Measurements from ENCODE around the gene SPEN. TPM values are rescaled to one million over a fixed set of nuclear protein-coding genes. Genes with fewer than 3 reads are reported as not detected.

SPEN gene
- total RNA-seq, 2 experiments from 2014 or later, result 59.8 to 60.3 TPM

DNA sequence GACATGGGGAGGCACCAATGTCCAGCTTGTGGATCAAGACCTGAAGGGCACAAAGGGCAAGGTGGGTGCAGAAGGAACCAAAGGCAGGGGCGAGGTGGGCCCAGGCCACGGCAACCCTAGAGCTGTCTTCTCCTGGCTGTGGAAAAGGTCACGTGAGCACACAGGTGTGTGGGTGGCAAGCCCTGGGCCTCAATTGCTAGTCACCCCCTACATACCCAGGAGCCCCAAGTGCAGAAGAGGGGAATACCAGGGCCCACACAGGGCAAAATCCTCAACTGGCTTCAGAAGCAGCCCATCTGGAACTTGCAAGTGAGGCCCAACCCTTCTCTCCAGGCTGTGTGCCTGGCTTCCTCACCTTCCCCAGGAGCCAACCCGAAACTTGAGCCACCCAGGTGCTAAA is 102.8 kb downstream of the SPEN start:
- ChIA-PET POLR2A (interaction anchor here (0.7 to 5.2 kb wide), 9 partner anchors 10 to 117 kb away, joined by 3 to 69 read pairs (median 14); partner anchors contain the start of genes SPEN and ZBTB17), CTCF (interaction anchor here (0.8 to 2.9 kb wide), 9 partner anchors 7 to 159 kb away, joined by 3 to 14 read pairs (median 5); partner anchors contain the start of gene ZBTB17)
- Mint-ChIP-seq H3K9me3 (peaks cover 2% of the 10 kb centered on the region), H3K4me1 (ENCODE audit: low read depth) (peaks cover 79% of the 10 kb centered on the region), H3K27me3 (no peaks in the 10 kb centered on the region), H3K27ac (peak overlapping the region; percentile 98), H3K4me3 (peak overlapping the region; percentile 62), H3K36me3 (ENCODE audit: low read depth) (peaks cover 46% of the 10 kb centered on the region)
- DNase-seq (peak; percentile 89), ATAC-seq (peak; percentile 24)
- intact Hi-C loops (cut with micrococcal nuclease), result loop anchor here (2.0 kb wide), 1 partner anchor 14 kb away; no protein-coding TSS in a partner anchor
- TF ChIP-seq, protein P1, sequence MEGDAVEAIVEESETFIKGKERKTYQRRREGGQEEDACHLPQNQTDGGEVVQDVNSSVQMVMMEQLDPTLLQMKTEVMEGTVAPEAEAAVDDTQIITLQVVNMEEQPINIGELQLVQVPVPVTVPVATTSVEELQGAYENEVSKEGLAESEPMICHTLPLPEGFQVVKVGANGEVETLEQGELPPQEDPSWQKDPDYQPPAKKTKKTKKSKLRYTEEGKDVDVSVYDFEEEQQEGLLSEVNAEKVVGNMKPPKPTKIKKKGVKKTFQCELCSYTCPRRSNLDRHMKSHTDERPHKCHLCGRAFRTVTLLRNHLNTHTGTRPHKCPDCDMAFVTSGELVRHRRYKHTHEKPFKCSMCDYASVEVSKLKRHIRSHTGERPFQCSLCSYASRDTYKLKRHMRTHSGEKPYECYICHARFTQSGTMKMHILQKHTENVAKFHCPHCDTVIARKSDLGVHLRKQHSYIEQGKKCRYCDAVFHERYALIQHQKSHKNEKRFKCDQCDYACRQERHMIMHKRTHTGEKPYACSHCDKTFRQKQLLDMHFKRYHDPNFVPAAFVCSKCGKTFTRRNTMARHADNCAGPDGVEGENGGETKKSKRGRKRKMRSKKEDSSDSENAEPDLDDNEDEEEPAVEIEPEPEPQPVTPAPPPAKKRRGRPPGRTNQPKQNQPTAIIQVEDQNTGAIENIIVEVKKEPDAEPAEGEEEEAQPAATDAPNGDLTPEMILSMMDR (IDR thresholded peaks at IDR 0.05), result no peak

DNA sequence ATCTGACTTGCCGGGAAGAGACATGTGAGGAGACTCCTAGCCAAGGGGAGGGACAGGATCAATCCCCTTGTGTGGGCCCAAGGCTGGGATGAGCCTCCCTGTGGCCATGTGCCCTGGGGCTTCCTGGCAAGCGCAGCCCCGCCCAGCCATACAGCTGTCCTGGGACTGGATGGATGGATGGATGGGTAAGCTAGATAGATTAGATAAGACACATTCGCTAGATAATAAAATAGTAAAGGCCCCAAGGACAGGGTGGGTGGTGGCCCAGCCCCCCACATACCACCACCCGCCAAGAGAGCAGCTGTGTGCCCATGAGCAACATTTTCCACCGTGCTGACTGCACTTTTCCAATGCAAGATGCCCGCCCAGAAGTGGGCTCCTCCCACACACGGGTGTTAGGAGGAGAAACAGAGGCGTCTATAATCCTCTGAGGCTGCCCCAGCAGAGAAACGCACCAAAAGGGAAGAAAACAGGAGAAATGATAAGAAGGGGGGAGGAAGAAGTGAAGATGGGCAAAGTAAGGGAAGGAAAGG is 103.3 kb downstream of the SPEN start:
- ChIA-PET POLR2A (interaction anchor here (0.6 to 5.2 kb wide), 9 partner anchors 10 to 139 kb away, joined by 3 to 69 read pairs (median 14); partner anchors contain the start of genes SPEN and ZBTB17), CTCF (interaction anchor here (1.0 to 2.9 kb wide), 8 partner anchors 9 to 159 kb away, joined by 3 to 14 read pairs (median 6); partner anchors contain the start of gene ZBTB17)
- Mint-ChIP-seq H3K4me1 (ENCODE audit: low read depth) (peaks cover 85% of the 10 kb centered on the region), H3K27ac (peak overlapping the region; percentile 98), H3K36me3 (ENCODE audit: low read depth) (peaks cover 47% of the 10 kb centered on the region), H3K27me3 (no peaks in the 10 kb centered on the region), H3K9me3 (peaks cover 2% of the 10 kb centered on the region), H3K4me3 (peak overlapping the region; percentile 62)
- intact Hi-C loops (cut with micrococcal nuclease), result loop anchor here (2.0 kb wide), 1 partner anchor 14 kb away; no protein-coding TSS in a partner anchor
- TF ChIP-seq, protein P1 (IDR thresholded peaks at IDR 0.05), result no peak
- peak; percentile 25 for ATAC-seq
- peak; percentile 95 for DNase-seq

DNA sequence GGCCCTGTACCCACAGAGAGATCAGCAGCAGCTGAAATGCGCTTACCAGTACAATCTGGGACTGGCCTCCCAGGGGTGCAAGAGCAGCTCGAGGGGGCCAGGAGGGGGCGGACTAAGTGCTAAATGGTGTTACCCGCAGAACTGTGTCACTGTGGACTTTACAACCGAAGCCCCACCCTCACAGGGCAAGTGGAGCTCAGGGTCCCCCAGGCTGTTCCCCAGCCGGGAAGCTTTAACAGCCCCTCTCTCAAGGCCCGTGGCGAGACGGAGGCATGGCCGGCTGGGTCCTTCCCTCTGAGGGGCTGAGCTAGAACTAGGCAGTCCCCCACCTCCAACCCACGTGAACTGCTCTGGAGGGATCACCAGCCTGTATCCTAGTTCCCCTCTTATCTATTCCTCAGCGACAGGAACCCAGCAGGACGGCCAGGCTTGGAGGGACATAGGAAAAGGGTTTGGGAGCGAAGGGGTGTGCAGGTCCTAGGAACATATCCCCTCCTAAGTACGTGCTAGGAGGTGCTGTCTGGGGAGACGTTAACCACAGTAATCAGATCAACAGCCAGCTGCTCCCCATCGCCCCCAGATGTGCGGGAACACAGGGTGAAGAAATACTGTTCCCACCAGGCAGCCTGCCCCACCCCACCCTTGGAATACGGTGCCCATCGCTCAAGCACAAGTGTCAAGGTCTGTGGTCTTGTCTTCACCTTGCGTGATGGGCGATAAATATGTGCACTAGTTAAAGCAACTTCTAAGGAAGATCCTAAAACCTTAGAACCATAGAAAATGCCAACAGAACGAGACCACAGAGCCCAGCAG is 104.0 kb downstream of the SPEN start:
- POLR2A ChIA-PET, result interaction anchor here (0.6 to 5.2 kb wide), 6 partner anchors 9 to 140 kb away, joined by 3 to 69 read pairs (median 16); partner anchors contain the start of gene ZBTB17
- peaks cover 92% of the 10 kb centered on the region for H3K4me1 Mint-ChIP-seq (ENCODE audit: low read depth)
- intact Hi-C loops (cut with micrococcal nuclease), result loop anchor here (2.0 kb wide), 1 partner anchor 13 kb away; no protein-coding TSS in a partner anchor
- DNase-seq (peak; percentile 88), ATAC-seq (peak; percentile 33)
- peak overlapping the region; percentile 62 for H3K4me3 Mint-ChIP-seq
- CTCF ChIA-PET, result interaction anchor here (0.9 to 2.9 kb wide), 8 partner anchors 8 to 160 kb away, joined by 3 to 14 read pairs (median 6); partner anchors contain the start of gene ZBTB17
- TF ChIP-seq, protein P1 (IDR thresholded peaks at IDR 0.05), result no peak
- H3K27me3 Mint-ChIP-seq, result no peaks in the 10 kb centered on the region
- H3K9me3 Mint-ChIP-seq, result peaks cover 2% of the 10 kb centered on the region
- peaks cover 49% of the 10 kb centered on the region for H3K36me3 Mint-ChIP-seq (ENCODE audit: low read depth)
- peak overlapping the region; percentile 98 for H3K27ac Mint-ChIP-seq

DNA sequence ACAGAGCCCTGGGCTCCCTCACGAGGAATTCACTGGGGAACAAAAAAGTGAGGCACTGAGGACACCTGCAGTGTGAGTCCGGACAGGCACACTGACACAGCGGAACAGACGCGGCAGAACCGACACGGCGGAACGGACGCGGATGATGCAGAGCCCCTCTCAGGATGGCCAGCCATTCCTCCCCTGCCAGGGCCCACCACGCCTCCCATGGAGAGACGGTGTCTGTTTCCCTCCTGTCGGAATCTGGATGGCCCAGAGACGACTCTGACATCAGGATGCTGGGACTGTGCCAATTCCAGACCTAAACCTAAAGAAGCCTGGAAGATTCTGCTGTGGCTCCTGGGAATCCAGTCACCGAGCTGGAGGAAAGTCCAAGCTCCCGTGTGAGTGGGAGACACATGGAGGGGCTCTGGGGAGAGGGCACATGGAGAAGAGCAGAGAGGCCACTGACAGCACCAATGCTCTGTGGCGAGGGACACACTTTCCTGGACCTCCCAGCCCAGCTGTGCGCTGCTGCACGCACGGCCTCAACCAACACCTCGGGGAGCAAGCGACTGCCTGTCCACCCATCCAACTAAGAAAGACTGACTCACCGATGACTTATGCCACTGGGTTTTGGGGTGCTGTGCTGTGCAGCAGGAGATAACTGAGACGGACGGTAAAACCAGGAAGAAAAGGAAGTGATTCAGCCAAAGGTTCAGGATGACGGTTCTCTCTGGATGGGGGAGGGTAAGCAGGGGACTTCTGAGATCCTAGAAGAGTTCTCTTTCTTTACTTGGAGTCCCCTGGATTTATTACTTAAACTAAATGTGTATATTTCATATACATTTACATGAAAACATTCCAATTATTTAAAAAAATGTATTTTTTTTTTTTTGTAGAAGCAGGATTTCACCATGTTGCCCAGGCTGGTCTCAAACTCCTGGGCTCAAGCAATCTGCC is 105.1 kb downstream of the SPEN start:
- H3K36me3 Mint-ChIP-seq (ENCODE audit: low read depth), result peaks cover 43% of the 10 kb centered on the region
- H3K9me3 Mint-ChIP-seq, result peaks cover 2% of the 10 kb centered on the region
- ATAC-seq, result no peak

More for the DNA sequence above, 105.1 kb downstream of the SPEN start:
- Mint-ChIP-seq H3K27me3 (no peaks in the 10 kb centered on the region), H3K4me1 (ENCODE audit: low read depth) (peaks cover 91% of the 10 kb centered on the region), H3K4me3 (peak overlapping the region; percentile 62), H3K27ac (peak overlapping the region; percentile 98)
- intact Hi-C loops (cut with micrococcal nuclease), result no loop called here
- CTCF ChIA-PET, result interaction anchor here (0.9 to 1.6 kb wide), 2 partner anchors 9 to 12 kb away, joined by 3 to 6 read pairs; no protein-coding TSS in a partner anchor
- POLR2A ChIA-PET, result interaction anchor here (1.3 to 5.2 kb wide), 3 partner anchors 8 to 119 kb away, joined by 4 to 69 read pairs (median 27); partner anchors contain the start of gene ZBTB17
- peak; percentile 51 for DNase-seq
- TF ChIP-seq, protein P1 (IDR thresholded peaks at IDR 0.05), result no peak
